Glutamatergic neuron (in vitro differentiated cells): Measurements from ENCODE around the gene SLC49A3. TPM values are rescaled to one million over a fixed set of nuclear protein-coding genes. Genes with fewer than 3 reads are reported as not detected.

Experiments
- DNase-seq: peaks from one replicate; pipeline ENCODE4 v3.0.0; 2022
- H3K27ac Mint-ChIP-seq: one replicate; pipeline ENCODE4 v1.8.0; 2020; ENCODE audit warnings: mild to moderate bottlenecking, mixed read lengths, inconsistent platforms; ENCODE audit not compliant: unreplicated experiment
- H3K27me3 Mint-ChIP-seq: one replicate; pipeline ENCODE4 v1.8.0; 2020; ENCODE audit warnings: mild to moderate bottlenecking, moderate library complexity, mixed read lengths, inconsistent platforms; ENCODE audit not compliant: unreplicated experiment
- H3K36me3 Mint-ChIP-seq: one replicate; pipeline ENCODE4 v1.8.0; 2020; ENCODE audit warnings: mild to moderate bottlenecking, mixed read lengths, inconsistent platforms; ENCODE audit not compliant: unreplicated experiment
- H3K4me1 Mint-ChIP-seq: one replicate; pipeline ENCODE4 v1.8.0; 2020; ENCODE audit warnings: mild to moderate bottlenecking, low read depth, mixed read lengths, inconsistent platforms; ENCODE audit not compliant: unreplicated experiment
- H3K4me3 Mint-ChIP-seq: one replicate; pipeline ENCODE4 v1.8.0; 2020; ENCODE audit warnings: mild to moderate bottlenecking, mixed read lengths, inconsistent platforms; ENCODE audit not compliant: unreplicated experiment
- H3K9me3 Mint-ChIP-seq: one replicate; pipeline ENCODE4 v1.8.0; 2020; ENCODE audit warnings: mild to moderate bottlenecking, moderate library complexity, mixed read lengths, inconsistent platforms; ENCODE audit not compliant: unreplicated experiment
- total RNA-seq: library from RNA; stranded (reverse); fragmentation: NEBNext Ultra II Directional; extraction: Animal tissue kit (Norgen Biotek cat#: 25700); gene quantifications from one replicate; pipeline ENCODE4 v1.2.1, GENCODE V29; 2021; ENCODE audit not compliant: unreplicated experiment
- TF ChIP-seq, protein P1 (sequence below): fragments of 200-600 bp; sonication (generic); IDR thresholded peaks from one replicate; pipeline ENCODE4 v1.5.0; 2021; ENCODE audit not compliant: partially characterized antibody, unreplicated experiment

Gene SLC49A3
- total RNA-seq, 1 donor from 2014 or later = not detected

DNA sequence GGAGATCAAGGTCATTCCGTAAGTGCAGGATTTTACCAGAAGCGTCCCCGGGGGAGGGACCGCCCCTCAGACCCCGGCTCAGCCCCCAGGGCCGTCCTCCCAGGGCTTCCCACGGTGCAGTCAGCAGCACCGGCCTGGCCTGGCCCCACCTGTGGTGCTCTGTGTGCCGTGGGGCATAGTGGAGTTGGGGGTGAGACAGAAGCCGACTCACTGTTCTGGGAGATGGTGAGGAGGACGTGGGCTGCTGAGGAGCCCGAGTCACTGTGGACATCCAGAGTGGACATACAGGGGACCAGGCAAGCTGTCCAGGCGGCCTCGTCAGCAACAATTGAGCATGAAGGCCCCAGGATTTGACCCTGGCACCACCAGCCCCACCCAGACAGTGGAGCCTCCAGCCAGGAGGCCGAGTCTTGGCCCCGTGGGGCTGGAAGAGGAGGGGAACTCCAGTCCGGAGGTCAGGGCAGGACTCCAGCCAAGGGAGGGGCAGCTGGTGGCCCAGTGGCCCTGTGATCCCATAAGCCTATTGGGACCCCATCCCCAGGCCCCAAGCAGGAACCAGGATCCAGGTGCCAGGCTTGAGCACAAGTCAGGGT lies 34.0 kb downstream of the SLC49A3 start:
- TF ChIP-seq, protein P1, sequence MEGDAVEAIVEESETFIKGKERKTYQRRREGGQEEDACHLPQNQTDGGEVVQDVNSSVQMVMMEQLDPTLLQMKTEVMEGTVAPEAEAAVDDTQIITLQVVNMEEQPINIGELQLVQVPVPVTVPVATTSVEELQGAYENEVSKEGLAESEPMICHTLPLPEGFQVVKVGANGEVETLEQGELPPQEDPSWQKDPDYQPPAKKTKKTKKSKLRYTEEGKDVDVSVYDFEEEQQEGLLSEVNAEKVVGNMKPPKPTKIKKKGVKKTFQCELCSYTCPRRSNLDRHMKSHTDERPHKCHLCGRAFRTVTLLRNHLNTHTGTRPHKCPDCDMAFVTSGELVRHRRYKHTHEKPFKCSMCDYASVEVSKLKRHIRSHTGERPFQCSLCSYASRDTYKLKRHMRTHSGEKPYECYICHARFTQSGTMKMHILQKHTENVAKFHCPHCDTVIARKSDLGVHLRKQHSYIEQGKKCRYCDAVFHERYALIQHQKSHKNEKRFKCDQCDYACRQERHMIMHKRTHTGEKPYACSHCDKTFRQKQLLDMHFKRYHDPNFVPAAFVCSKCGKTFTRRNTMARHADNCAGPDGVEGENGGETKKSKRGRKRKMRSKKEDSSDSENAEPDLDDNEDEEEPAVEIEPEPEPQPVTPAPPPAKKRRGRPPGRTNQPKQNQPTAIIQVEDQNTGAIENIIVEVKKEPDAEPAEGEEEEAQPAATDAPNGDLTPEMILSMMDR = no peak
- Mint-ChIP-seq H3K4me1 (no peaks in the 10 kb centered on the region), H3K4me3 (no peak overlapping the region), H3K27ac (no peak overlapping the region), H3K36me3 (no peaks in the 10 kb centered on the region), H3K27me3 (peaks cover 14% of the 10 kb centered on the region), H3K9me3 (peaks cover 6% of the 10 kb centered on the region)
- no peak for DNase-seq

DNA sequence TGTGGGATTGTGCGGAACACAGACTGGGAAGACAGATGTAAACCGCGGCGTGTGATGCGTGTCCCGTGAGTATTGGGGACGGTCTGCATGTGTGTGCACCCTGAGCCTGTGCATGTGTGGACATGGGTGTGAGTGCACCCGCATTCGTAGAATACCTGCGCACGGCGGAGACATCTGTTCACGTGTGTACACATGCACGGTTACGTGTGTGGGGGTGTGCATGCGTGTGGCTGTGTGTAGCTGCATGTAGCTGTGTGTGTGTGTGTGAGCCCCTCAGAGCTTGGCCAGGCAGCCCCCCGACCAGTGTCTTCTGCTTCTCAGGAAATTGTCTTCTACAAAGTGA lies 34.5 kb downstream of the SLC49A3 start:
- peaks cover 6% of the 10 kb centered on the region for H3K9me3 Mint-ChIP-seq
- H3K36me3 Mint-ChIP-seq = no peaks in the 10 kb centered on the region
- peaks cover 14% of the 10 kb centered on the region for H3K27me3 Mint-ChIP-seq
- TF ChIP-seq, protein P1 = no peak
- no peak for DNase-seq
- no peak overlapping the region for H3K27ac Mint-ChIP-seq
- no peak overlapping the region for H3K4me3 Mint-ChIP-seq
- no peaks in the 10 kb centered on the region for H3K4me1 Mint-ChIP-seq

GRCh38 chr4:653831-654502 lies 35.0 kb downstream of the SLC49A3 start:
- H3K4me1 Mint-ChIP-seq = no peaks in the 10 kb centered on the region
- DNase-seq = no peak
- H3K36me3 Mint-ChIP-seq = no peaks in the 10 kb centered on the region
- TF ChIP-seq, protein P1 = no peak
- no peak overlapping the region for H3K4me3 Mint-ChIP-seq
- peaks cover 6% of the 10 kb centered on the region for H3K9me3 Mint-ChIP-seq
- H3K27ac Mint-ChIP-seq = no peak overlapping the region
- peaks cover 11% of the 10 kb centered on the region for H3K27me3 Mint-ChIP-seq

DNA sequence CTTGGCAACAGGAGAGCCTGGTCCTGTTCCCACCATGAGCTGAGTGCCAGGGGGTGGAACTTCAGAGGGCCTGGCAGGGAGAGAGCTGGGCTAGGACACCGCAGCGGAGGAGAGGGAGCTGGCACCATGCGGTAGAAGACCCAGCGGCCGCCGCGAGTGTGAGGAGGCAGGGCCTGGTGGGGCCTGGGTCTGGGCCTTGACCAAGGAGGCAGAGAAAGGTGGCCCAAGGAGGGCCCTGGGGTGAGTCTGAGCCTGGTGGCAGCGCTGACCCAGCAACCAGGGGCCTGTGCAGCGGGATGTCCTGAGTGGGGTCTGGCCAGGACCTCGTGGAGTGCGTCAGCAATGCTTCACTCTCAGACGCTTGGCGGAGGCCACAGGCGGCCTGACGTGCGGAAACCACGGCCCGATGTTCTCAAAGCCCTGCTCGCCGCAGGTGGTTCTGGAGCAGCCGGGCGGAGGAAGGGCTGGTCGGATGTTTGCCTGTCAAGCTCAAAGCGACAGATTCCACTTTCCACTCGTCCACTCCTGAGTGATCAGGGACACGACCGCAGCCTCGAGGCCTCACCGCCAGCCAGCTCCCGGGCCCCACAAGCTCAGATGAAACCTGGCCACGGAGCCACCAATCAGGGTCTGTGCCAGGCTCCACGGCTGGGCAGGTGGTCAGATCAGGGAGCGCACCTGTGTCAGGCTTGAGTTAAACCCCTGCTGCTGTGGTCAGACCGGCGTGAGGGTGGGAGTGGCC lies 35.7 kb downstream of the SLC49A3 start:
- Mint-ChIP-seq H3K27ac (no peak overlapping the region), H3K4me1 (no peaks in the 10 kb centered on the region), H3K27me3 (peaks cover 11% of the 10 kb centered on the region), H3K36me3 (no peaks in the 10 kb centered on the region), H3K4me3 (no peak overlapping the region), H3K9me3 (peaks cover 6% of the 10 kb centered on the region)
- no peak for DNase-seq
- TF ChIP-seq, protein P1 = no peak
